ENCODE results near the gene SLC17A2. TPM values are rescaled to one million over a fixed set of nuclear protein-coding genes. Genes with fewer than 3 reads are reported as not detected.

SLC17A2 gene
- total and polyA plus RNA-seq, 4 experiments from 2014 or later = not detected

DNA sequence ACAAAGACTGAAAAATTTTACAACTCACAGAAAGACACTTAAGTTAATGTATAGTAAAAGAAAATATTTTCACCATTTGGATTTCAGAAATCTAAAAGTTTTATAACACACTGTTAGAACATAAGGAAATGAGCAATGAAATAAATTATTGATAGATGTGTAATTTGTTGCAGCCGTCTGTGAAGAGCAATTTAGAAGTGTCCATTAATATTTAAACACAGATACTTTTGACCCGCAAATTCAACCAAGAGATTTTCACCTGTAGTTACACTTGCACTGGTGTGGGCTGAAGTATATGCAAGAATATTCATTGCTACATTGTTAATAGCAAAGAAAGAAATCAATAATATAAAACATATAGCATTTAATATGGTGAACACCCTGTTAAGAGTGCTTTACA is 41.9 kb downstream of the SLC17A2 start:
- no peaks in the 10 kb centered on the region for H3K4me1 Mint-ChIP-seq
- H3K9me3 Mint-ChIP-seq = no peaks in the 10 kb centered on the region
- H3K36me3 Mint-ChIP-seq = no peaks in the 10 kb centered on the region
- Histone ChIP-seq H3K36me3 (ENCODE audit: insufficient read depth, low read length) (no peaks in the 10 kb centered on the region), H3K4me1 (ENCODE audit: insufficient read depth, low read length) (no peaks in the 10 kb centered on the region), H3K27me3 (ENCODE audit: insufficient read depth, low read length) (no peaks in the 10 kb centered on the region), H3K27ac (ENCODE audit: low read depth, low read length) (no peak overlapping the region), H3K9me3 (ENCODE audit: control insufficient read depth in 1 of 2, low read length in 2 of 2) (no peaks in the 10 kb centered on the region), H3K4me3 (ENCODE audit: low read length in 2 of 2) (no peak overlapping the region)
- DNase-seq = no peak
- no peak overlapping the region for H3K27ac Mint-ChIP-seq
- no peak overlapping the region for H3K4me3 Mint-ChIP-seq
- intact Hi-C loops (cut with micrococcal nuclease) = no loop called here
- ChIA-PET CTCF (ENCODE audit: partially characterized antibody) (interaction anchor here (0.9 to 2.0 kb wide), 3 partner anchors 13 to 168 kb away, joined by 3 to 9 read pairs (median 8); no protein-coding TSS in a partner anchor), POLR2A (ENCODE audit: partially characterized antibody) (no interaction called here)
- H3K27me3 Mint-ChIP-seq = peaks cover 0 to 2% of the 10 kb centered on the region in 2 donors

GRCh38 chr6:25886066-25886465 is 44.4 kb downstream of the SLC17A2 start:
- H3K36me3 Mint-ChIP-seq = no peaks in the 10 kb centered on the region
- POLR2A ChIA-PET (ENCODE audit: partially characterized antibody) = no interaction called here
- Histone ChIP-seq H3K36me3 (ENCODE audit: insufficient read depth, low read length) (no peaks in the 10 kb centered on the region), H3K4me3 (ENCODE audit: low read length in 2 of 2) (no peak overlapping the region), H3K9me3 (ENCODE audit: control insufficient read depth in 1 of 2, low read length in 2 of 2) (no peaks in the 10 kb centered on the region), H3K4me1 (ENCODE audit: insufficient read depth, low read length) (no peaks in the 10 kb centered on the region), H3K27ac (ENCODE audit: low read depth, low read length) (no peak overlapping the region), H3K27me3 (ENCODE audit: insufficient read depth, low read length) (no peaks in the 10 kb centered on the region)
- H3K4me1 Mint-ChIP-seq = peaks cover 0 to 8% (median 4%) of the 10 kb centered on the region in 4 donors
- peaks cover 0 to 2% of the 10 kb centered on the region in 2 donors for H3K27me3 Mint-ChIP-seq
- no peak for DNase-seq
- H3K27ac Mint-ChIP-seq = no peak overlapping the region
- no peak overlapping the region for H3K4me3 Mint-ChIP-seq
- H3K9me3 Mint-ChIP-seq = no peaks in the 10 kb centered on the region
- CTCF ChIA-PET (ENCODE audit: partially characterized antibody) = interaction anchor here (1.0 to 2.2 kb wide), 4 partner anchors 16 to 168 kb away, joined by 3 to 12 read pairs (median 4); no protein-coding TSS in a partner anchor
- intact Hi-C loops (cut with micrococcal nuclease) = no loop called here

- H3K27ac Mint-ChIP-seq = no peak overlapping the region
- no peak overlapping the region for H3K27ac ChIP-seq (ENCODE audit: low read depth, low read length)
- H3K4me3 ChIP-seq (ENCODE audit: low read length in 2 of 2) = no peak overlapping the region
- ChIA-PET POLR2A (ENCODE audit: partially characterized antibody) (no interaction called here), CTCF (ENCODE audit: partially characterized antibody) (interaction anchor here (5.6 kb wide), 1 partner anchor 95 kb away, joined by 84 read pairs; no protein-coding TSS in a partner anchor)
- peaks cover 0 to 3% (median 0%) of the 10 kb centered on the region in 8 donors for H3K9me3 Mint-ChIP-seq
- no peaks in the 10 kb centered on the region for H3K36me3 ChIP-seq (ENCODE audit: insufficient read depth, low read length)
- no peaks in the 10 kb centered on the region for H3K27me3 ChIP-seq (ENCODE audit: insufficient read depth, low read length)
- no peaks in the 10 kb centered on the region for H3K9me3 ChIP-seq (ENCODE audit: control insufficient read depth in 1 of 2, low read length in 2 of 2)
- intact Hi-C loops (cut with micrococcal nuclease) = loop anchor here (5.0 kb wide), 1 partner anchor 108 kb away; no protein-coding TSS in a partner anchor
- H3K4me1 Mint-ChIP-seq = peaks cover 0 to 8% (median 4%) of the 10 kb centered on the region in 4 donors
- no peaks in the 10 kb centered on the region for H3K36me3 Mint-ChIP-seq
- H3K4me1 ChIP-seq (ENCODE audit: insufficient read depth, low read length) = no peaks in the 10 kb centered on the region
- DNase-seq = no peak
- no peak overlapping the region for H3K4me3 Mint-ChIP-seq
- peaks cover 0 to 4% of the 10 kb centered on the region in 2 donors for H3K27me3 Mint-ChIP-seq
These were observed 46.5 kb downstream of the SLC17A2 start for GRCh38 chr6:25883991-25884390.

GRCh38 chr6:25883536-25883935 is 47.0 kb downstream of the SLC17A2 start:
- Mint-ChIP-seq H3K27me3 (peaks cover 0 to 4% of the 10 kb centered on the region in 2 donors), H3K4me3 (no peak overlapping the region), H3K27ac (no peak overlapping the region), H3K4me1 (peaks cover 0 to 8% (median 4%) of the 10 kb centered on the region in 4 donors), H3K36me3 (no peaks in the 10 kb centered on the region), H3K9me3 (peaks cover 0 to 3% (median 0%) of the 10 kb centered on the region in 8 donors)
- Histone ChIP-seq H3K4me3 (ENCODE audit: low read length in 2 of 2) (no peak overlapping the region), H3K9me3 (ENCODE audit: control insufficient read depth in 1 of 2, low read length in 2 of 2) (no peaks in the 10 kb centered on the region), H3K4me1 (ENCODE audit: insufficient read depth, low read length) (no peaks in the 10 kb centered on the region), H3K27ac (ENCODE audit: low read depth, low read length) (no peak overlapping the region), H3K27me3 (ENCODE audit: insufficient read depth, low read length) (no peaks in the 10 kb centered on the region), H3K36me3 (ENCODE audit: insufficient read depth, low read length) (no peaks in the 10 kb centered on the region)
- ChIA-PET POLR2A (ENCODE audit: partially characterized antibody) (no interaction called here), CTCF (ENCODE audit: partially characterized antibody) (interaction anchor here (5.6 kb wide), 1 partner anchor 95 kb away, joined by 84 read pairs; no protein-coding TSS in a partner anchor)
- intact Hi-C loops (cut with micrococcal nuclease) = loop anchor here (5.0 kb wide), 1 partner anchor 109 kb away; no protein-coding TSS in a partner anchor
- DNase-seq = no peak

GRCh38 chr6:25882051-25882496 is 48.4 kb downstream of the SLC17A2 start:
- Mint-ChIP-seq H3K9me3 (peaks cover 0 to 3% (median 0%) of the 10 kb centered on the region in 8 donors), H3K27ac (peak overlapping the region in 5 of 7 donors; percentile 63 to 97 (median 91)), H3K27me3 (peaks cover 0 to 2% of the 10 kb centered on the region in 2 donors), H3K36me3 (no peaks in the 10 kb centered on the region), H3K4me1 (peaks cover under 1 to 8% (median 4%) of the 10 kb centered on the region in 4 donors), H3K4me3 (peak overlapping the region in 5 of 8 donors; percentile 86 to 94 (median 90))
- H3K36me3 ChIP-seq (ENCODE audit: insufficient read depth, low read length) = no peaks in the 10 kb centered on the region
- H3K9me3 ChIP-seq (ENCODE audit: control insufficient read depth in 1 of 2, low read length in 2 of 2) = no peaks in the 10 kb centered on the region
- H3K4me1 ChIP-seq (ENCODE audit: insufficient read depth, low read length) = no peaks in the 10 kb centered on the region
- H3K27me3 ChIP-seq (ENCODE audit: insufficient read depth, low read length) = no peaks in the 10 kb centered on the region
- intact Hi-C loops (cut with micrococcal nuclease) = loop anchor here (1.0 to 5.0 kb wide), 2 partner anchors 94 to 110 kb away; no protein-coding TSS in a partner anchor
- peak overlapping the region; percentile 31 for H3K27ac ChIP-seq (ENCODE audit: low read depth, low read length)
- POLR2A ChIA-PET (ENCODE audit: partially characterized antibody) = interaction anchor here (0.7 to 1.5 kb wide), 11 partner anchors 9 to 164 kb away, joined by 3 to 14 read pairs (median 4); partner anchors contain the start of gene TRIM38
- peak in 3 of 5 donors; percentile 45 to 73 (median 63) for DNase-seq
- H3K4me3 ChIP-seq (ENCODE audit: low read length in 2 of 2) = peak overlapping the region in 1 of 2 donors; percentile 44
- CTCF ChIA-PET (ENCODE audit: partially characterized antibody) = interaction anchor here (0.6 to 5.6 kb wide), 32 partner anchors 9 to 182 kb away, joined by 3 to 84 read pairs (median 4); partner anchors contain the start of gene SLC17A3

- no peak overlapping the region for H3K4me3 ChIP-seq (ENCODE audit: low read length in 2 of 2)
- H3K4me1 ChIP-seq (ENCODE audit: insufficient read depth, low read length) = peaks cover 7% of the 10 kb centered on the region
- H3K4me3 Mint-ChIP-seq = no peak overlapping the region
- no peak for DNase-seq
- H3K9me3 ChIP-seq (ENCODE audit: control insufficient read depth in 1 of 2, low read length in 2 of 2) = no peaks in the 10 kb centered on the region
- H3K36me3 Mint-ChIP-seq = no peaks in the 10 kb centered on the region
- POLR2A ChIA-PET (ENCODE audit: partially characterized antibody) = no interaction called here
- intact Hi-C loops (cut with micrococcal nuclease) = loop anchor here (5.0 kb wide), 1 partner anchor 112 kb away; no protein-coding TSS in a partner anchor
- H3K4me1 Mint-ChIP-seq = peaks cover 5 to 19% (median 6%) of the 10 kb centered on the region in 4 donors
- H3K9me3 Mint-ChIP-seq = peaks cover 0 to 3% (median 0%) of the 10 kb centered on the region in 8 donors
- CTCF ChIA-PET (ENCODE audit: partially characterized antibody) = interaction anchor here (0.7 to 5.6 kb wide), 5 partner anchors 15 to 161 kb away, joined by 3 to 84 read pairs (median 3); no protein-coding TSS in a partner anchor
- H3K36me3 ChIP-seq (ENCODE audit: insufficient read depth, low read length) = no peaks in the 10 kb centered on the region
- H3K27me3 ChIP-seq (ENCODE audit: insufficient read depth, low read length) = no peaks in the 10 kb centered on the region
- H3K27ac Mint-ChIP-seq = no peak overlapping the region
- peaks cover 0 to 2% of the 10 kb centered on the region in 2 donors for H3K27me3 Mint-ChIP-seq
- no peak overlapping the region for H3K27ac ChIP-seq (ENCODE audit: low read depth, low read length)
These were observed 49.9 kb downstream of the SLC17A2 start for GRCh38 chr6:25880601-25881000.

DNA sequence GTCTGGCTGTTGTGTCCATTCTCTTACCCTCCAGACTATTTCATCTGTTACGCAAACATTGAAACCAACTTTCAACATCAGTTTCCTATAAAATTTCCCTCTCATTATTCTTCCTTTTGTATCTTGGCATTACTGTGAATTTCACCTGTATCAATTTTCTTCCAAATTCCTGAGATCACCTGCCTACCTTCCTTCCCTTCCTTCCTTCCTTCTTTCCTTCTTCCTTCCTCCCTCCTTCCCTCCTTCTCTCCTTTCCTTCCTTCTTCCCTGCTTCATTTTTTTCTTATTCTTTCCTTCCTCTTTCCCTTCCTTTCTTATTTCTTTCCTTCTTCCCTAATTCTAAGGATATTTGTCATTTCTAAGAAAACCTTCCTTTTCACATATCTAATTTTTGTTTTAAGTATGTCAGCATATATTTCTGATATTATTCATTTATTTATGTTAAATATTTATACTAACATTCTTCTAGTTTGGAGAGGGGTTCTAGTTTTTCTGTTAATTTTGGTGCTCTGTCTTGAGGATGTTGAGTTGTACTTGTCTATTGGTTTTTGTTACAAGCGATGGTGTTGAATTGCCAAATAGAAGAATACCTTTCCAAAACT is 51.7 kb downstream of the SLC17A2 start:
- Mint-ChIP-seq H3K4me1 (peaks cover 12 to 36% (median 18%) of the 10 kb centered on the region in 4 donors), H3K27ac (peak overlapping the region in 1 of 7 donors; percentile 53), H3K36me3 (no peaks in the 10 kb centered on the region), H3K9me3 (peaks cover 0 to 3% (median 0%) of the 10 kb centered on the region in 8 donors), H3K4me3 (peak overlapping the region in 1 of 8 donors; percentile 16), H3K27me3 (peaks cover 0 to 2% of the 10 kb centered on the region in 2 donors)
- ChIA-PET POLR2A (ENCODE audit: partially characterized antibody) (no interaction called here), CTCF (ENCODE audit: partially characterized antibody) (interaction anchor here (0.9 to 5.6 kb wide), 2 partner anchors 90 to 114 kb away, joined by 3 to 84 read pairs; no protein-coding TSS in a partner anchor)
- no peak overlapping the region for H3K4me3 ChIP-seq (ENCODE audit: low read length in 2 of 2)
- no peak for DNase-seq
- no peaks in the 10 kb centered on the region for H3K36me3 ChIP-seq (ENCODE audit: insufficient read depth, low read length)
- H3K27ac ChIP-seq (ENCODE audit: low read depth, low read length) = no peak overlapping the region
- intact Hi-C loops (cut with micrococcal nuclease) = no loop called here
- no peaks in the 10 kb centered on the region for H3K27me3 ChIP-seq (ENCODE audit: insufficient read depth, low read length)
- no peaks in the 10 kb centered on the region for H3K9me3 ChIP-seq (ENCODE audit: control insufficient read depth in 1 of 2, low read length in 2 of 2)
- H3K4me1 ChIP-seq (ENCODE audit: insufficient read depth, low read length) = peaks cover 23% of the 10 kb centered on the region

Data from CD4-positive, alpha-beta memory T cell (primary cell).